Esophagus squamous epithelium (tissue), 5 donors: Measurements from ENCODE around the gene ATP5PD. TPM values are rescaled to one million over a fixed set of nuclear protein-coding genes. Genes with fewer than 3 reads are reported as not detected.

Experiments used
- DNase-seq: peaks from one replicate; lab custom pipeline; 2025; lab: John Stamatoyannopoulos, UW
- H3K27ac ChIP-seq, 4 donors: fragments of 200-600 bp; sonication (generic); one replicate each; pipeline ENCODE4 v1.5.1; 2016 to 2019; ENCODE audit warnings: mild to moderate bottlenecking in 1 of 4
- H3K27me3 ChIP-seq, 4 donors: fragments of 200-600 bp; sonication (generic); 1 replicate in 3 of 4; 2 replicates in 1 of 4; pipeline versions ENCODE4 v1.5.1 to v1.6.0; 2017 to 2021; ENCODE audit warnings: antibody characterized with exemption in 1 of 4
- H3K36me3 ChIP-seq, 3 donors: fragments of 200-600 bp; sonication (generic); one replicate each; pipeline ENCODE4 v1.5.1; 2016 to 2019
- H3K4me1 ChIP-seq, 3 donors: fragments of 200-600 bp; sonication (generic); one replicate each; pipeline ENCODE4 v1.5.1; 2017 to 2019
- H3K4me3 ChIP-seq, 4 donors: fragments of 200-600 bp; sonication (generic); 1 replicate in 3 of 4; 2 replicates in 1 of 4; pipeline ENCODE4 v1.5.1; 2016 to 2019; ENCODE audit warnings: mild to moderate bottlenecking in 2 of 4, moderate library complexity in 1 of 4
- H3K9me3 ChIP-seq, 3 donors: fragments of 200-600 bp; sonication (generic); one replicate each; pipeline ENCODE4 v1.5.1; 2016 to 2019
- CTCF ChIP-seq, 6 experiments: fragments of 450-650 bp in 4 of 6; fragments of 200-600 bp in 2 of 6; sonication (generic) in 2 of 6; IDR thresholded peaks; one replicate each; pipeline ENCODE4 v1.5.1; 2016 to 2019; ENCODE audit warnings: antibody characterized with exemption in 6 of 6, mild to moderate bottlenecking in 4 of 6, moderate library complexity in 4 of 6
- POLR2A ChIP-seq, 4 donors: fragments of 450-650 bp; IDR thresholded peaks; one replicate each; pipeline ENCODE4 v1.6.1; 2017; ENCODE audit warnings: antibody characterized with exemption in 4 of 4, mild to moderate bottlenecking in 4 of 4, moderate library complexity in 3 of 4
- WGBS, 2 donors: methylation state at CpG; one replicate each; pipeline ENCODE4 v1.1.5; 2018; 5-methylcytosine and 5-hydroxymethylcytosine counted together
- intact Hi-C: fragments of 100-400 bp; cut with DNase I; formaldehyde crosslinking; loops from one replicate; pipeline ENCODE4 v1.15.0; 2022
- total RNA-seq, 4 donors: library from RNA; depleted of rRNA; stranded (reverse); fragments of >200 nt; gene quantifications; one replicate each; pipeline ENCODE4 v1.1.0, GENCODE V29; 2016
- donor health status: DM: yes; HTN: yes; CAD: no.

The ATP5PD gene
- total RNA-seq, 4 donors from 2014 or later, result 252 to 300 (median 277) TPM

- Histone ChIP-seq H3K27ac (no peak overlapping the region), H3K36me3 (peaks cover 0 to 55% (median 24%) of the 10 kb centered on the region in 3 donors), H3K27me3 (no peaks in the 10 kb centered on the region), H3K4me1 (no peaks in the 10 kb centered on the region), H3K9me3 (no peaks in the 10 kb centered on the region), H3K4me3 (no peak overlapping the region)
- DNase-seq, result no peak
- intact Hi-C loops, result no loop called here
- 83 to 91% methylated on average over 9 to 28 of the region's 76 CpGs for WGBS, 2 donors
- no peak for TF ChIP-seq POLR2A (IDR thresholded peaks at IDR 0.05)
- TF ChIP-seq CTCF (IDR thresholded peaks at IDR 0.05), result no peak
These were observed 43.5 kb downstream of the ATP5PD start for GRCh38 chr17:75003070-75003956.

- 89 to 93% methylated on average over 6 to 11 of the region's 15 CpGs for WGBS, 2 donors
- no peaks in the 10 kb centered on the region for H3K4me1 ChIP-seq
- no peak overlapping the region for H3K27ac ChIP-seq
- TF ChIP-seq CTCF (IDR thresholded peaks at IDR 0.05) (no peak), POLR2A (IDR thresholded peaks at IDR 0.05) (no peak)
- peaks cover 0 to 55% (median 24%) of the 10 kb centered on the region in 3 donors for H3K36me3 ChIP-seq
- no peak overlapping the region for H3K4me3 ChIP-seq
- intact Hi-C loops, result no loop called here
- H3K27me3 ChIP-seq, result no peaks in the 10 kb centered on the region
- no peak for DNase-seq
- no peaks in the 10 kb centered on the region for H3K9me3 ChIP-seq
These were observed 44.6 kb downstream of the ATP5PD start for GRCh38 chr17:75001915-75002843.

GRCh38 chr17:74999523-74999922 is 47.2 kb downstream of the ATP5PD start:
- WGBS, 2 donors, result 72 to 84% methylated on average over 3 of the region's 4 CpGs
- no peak for DNase-seq
- no peaks in the 10 kb centered on the region for H3K27me3 ChIP-seq
- H3K27ac ChIP-seq, result no peak overlapping the region
- no peaks in the 10 kb centered on the region for H3K9me3 ChIP-seq
- intact Hi-C loops, result no loop called here
- peaks cover 0 to 2% (median 0%) of the 10 kb centered on the region in 3 donors for H3K4me1 ChIP-seq
- TF ChIP-seq CTCF (IDR thresholded peaks at IDR 0.05), result no peak
- no peak for TF ChIP-seq POLR2A (IDR thresholded peaks at IDR 0.05)
- no peak overlapping the region for H3K4me3 ChIP-seq
- peaks cover 0 to 45% (median 24%) of the 10 kb centered on the region in 3 donors for H3K36me3 ChIP-seq

- TF ChIP-seq POLR2A (IDR thresholded peaks at IDR 0.05), result no peak
- TF ChIP-seq CTCF (IDR thresholded peaks at IDR 0.05), result no peak
- DNase-seq, result no peak
- WGBS, 2 donors, result 74 to 79% methylated on average over 4 to 6 of the region's 6 CpGs
- H3K9me3 ChIP-seq, result no peaks in the 10 kb centered on the region
- intact Hi-C loops, result no loop called here
- no peaks in the 10 kb centered on the region for H3K27me3 ChIP-seq
- peaks cover 0 to 9% (median 4%) of the 10 kb centered on the region in 3 donors for H3K4me1 ChIP-seq
- no peak overlapping the region for H3K27ac ChIP-seq
- H3K4me3 ChIP-seq, result no peak overlapping the region
- peaks cover 0 to 37% (median 18%) of the 10 kb centered on the region in 3 donors for H3K36me3 ChIP-seq
These were observed 48.0 kb downstream of the ATP5PD start for GRCh38 chr17:74998783-74999182.
